VCaP (cell line): ENCODE results near the gene MACROD2.

Experiments
- H3K27ac ChIP-seq: fragments of 450-650 bp; 2 replicates; pipeline ENCODE4 v1.5.1; 2017
- CTCF ChIP-seq: fragments of 450-650 bp; conservative IDR thresholded peaks from 2 replicates; pipeline ENCODE4 v1.5.1; 2017; ENCODE audit warnings: mild to moderate bottlenecking, moderate library complexity

Gene MACROD2

GRCh38 chr20:15655295-15655874, 1660.1 kb downstream of the MACROD2 start:
- TF ChIP-seq CTCF = no peak
- H3K27ac ChIP-seq = peak overlapping the region; percentile 3; the same call in 1 of the 2 replicates

- H3K27ac ChIP-seq = peak overlapping the region; percentile 3; the same call in 1 of the 2 replicates
- TF ChIP-seq CTCF = no peak
Measured at GRCh38 chr20:15656124-15656523, 1660.8 kb downstream of the MACROD2 start.

GRCh38 chr20:15658295-15658694, 1663.0 kb downstream of the MACROD2 start:
- TF ChIP-seq CTCF = no peak
- no peak overlapping the region for H3K27ac ChIP-seq

GRCh38 chr20:15673206-15673605, 1677.9 kb downstream of the MACROD2 start:
- no peak overlapping the region for H3K27ac ChIP-seq
- TF ChIP-seq CTCF = no peak

- no peak for TF ChIP-seq CTCF
- no peak overlapping the region for H3K27ac ChIP-seq
Measured at GRCh38 chr20:15674253-15675060, 1679.1 kb downstream of the MACROD2 start.

GRCh38 chr20:15675061-15675514, 1679.8 kb downstream of the MACROD2 start:
- TF ChIP-seq CTCF = no peak
- no peak overlapping the region for H3K27ac ChIP-seq

- no peak for TF ChIP-seq CTCF
- H3K27ac ChIP-seq = no peak overlapping the region
Measured at GRCh38 chr20:15675813-15676484, 1680.6 kb downstream of the MACROD2 start.
